Measurements from ENCODE around the gene TXNRD2.
A peak's percentile ranks its signal among the peaks of the same experiment; 100 is the strongest.

TXNRD2 gene

DNA sequence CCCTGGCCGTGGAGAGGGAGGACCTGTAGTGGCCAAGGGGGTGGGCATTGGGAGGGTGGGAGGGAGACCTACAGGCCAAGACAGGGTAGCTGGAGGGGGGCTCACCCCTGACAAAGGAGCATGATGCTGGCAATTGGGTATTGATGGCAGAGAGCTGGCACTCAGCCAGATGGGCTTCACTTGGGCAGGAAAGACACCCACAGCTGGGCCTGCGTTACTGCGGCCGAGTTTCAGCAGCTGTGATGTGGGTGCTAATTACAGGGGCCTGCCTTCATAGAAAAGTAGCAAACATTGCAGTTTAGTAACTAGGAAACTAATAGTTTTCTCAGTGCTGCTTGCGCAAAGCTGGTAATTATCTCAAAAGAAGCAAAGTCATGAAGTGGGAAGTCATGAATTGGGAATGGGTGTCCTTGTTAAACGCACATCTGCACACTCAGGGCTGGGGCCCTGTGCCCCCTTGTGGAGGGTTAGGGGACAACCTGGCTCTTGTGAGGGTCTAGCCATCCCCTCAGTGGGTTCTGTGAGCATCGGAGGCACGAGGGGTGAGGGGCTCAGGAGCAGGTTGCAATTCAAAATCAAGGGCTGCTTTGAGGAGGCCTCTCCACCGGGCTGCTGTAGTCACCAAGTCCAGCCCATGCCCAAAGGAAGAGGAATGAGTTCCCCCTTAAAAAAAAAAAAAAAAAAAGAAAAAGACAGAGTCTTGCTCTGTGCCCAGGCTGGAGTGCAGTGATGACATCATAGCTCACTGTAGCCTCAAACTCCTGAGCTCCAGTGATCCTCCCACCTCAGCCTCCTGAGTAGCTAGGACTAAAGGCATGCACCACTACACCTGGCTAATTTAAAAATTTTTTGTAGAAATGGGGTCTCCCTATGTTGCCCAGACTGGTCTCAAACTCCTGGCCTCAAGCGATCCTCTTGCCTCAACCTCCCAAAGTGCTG, 24.4 kb upstream of the TXNRD2 start:
- DNase-seq, result peak; percentile 16 to 56

DNA sequence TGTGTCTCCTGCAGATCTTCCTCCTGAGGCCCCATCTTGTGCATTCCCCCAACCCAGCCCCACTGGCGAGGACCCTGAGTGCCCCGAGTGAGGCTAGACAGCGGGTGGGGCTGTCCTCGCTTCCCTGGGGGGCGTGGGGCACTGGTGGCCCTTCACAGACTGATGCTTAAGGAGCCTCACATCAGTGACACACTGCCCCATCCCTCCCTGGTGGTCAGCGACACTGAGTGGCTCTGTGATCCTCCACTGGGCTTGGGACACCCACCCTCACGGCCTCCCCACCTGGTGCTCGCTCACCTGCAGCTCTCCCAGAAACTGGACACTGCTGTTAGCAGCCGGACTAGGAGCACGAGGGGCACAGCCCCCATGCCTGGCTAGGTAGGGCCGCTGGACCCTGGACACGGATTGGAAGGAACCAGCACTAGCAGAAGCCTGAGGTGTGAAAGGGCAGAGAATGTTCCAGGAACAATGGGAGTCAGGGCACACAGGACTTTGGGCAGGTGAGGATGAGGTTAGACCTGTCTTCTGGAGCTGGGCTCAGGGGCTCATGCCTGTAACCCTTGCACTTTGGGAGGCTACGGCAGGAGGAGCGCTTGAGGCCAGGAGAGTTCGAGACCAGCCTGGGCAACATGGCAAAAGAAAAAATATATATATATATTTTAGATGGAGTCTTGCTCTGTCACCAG, 23.2 kb upstream of the TXNRD2 start:
- DNase-seq, result no peak

DNA sequence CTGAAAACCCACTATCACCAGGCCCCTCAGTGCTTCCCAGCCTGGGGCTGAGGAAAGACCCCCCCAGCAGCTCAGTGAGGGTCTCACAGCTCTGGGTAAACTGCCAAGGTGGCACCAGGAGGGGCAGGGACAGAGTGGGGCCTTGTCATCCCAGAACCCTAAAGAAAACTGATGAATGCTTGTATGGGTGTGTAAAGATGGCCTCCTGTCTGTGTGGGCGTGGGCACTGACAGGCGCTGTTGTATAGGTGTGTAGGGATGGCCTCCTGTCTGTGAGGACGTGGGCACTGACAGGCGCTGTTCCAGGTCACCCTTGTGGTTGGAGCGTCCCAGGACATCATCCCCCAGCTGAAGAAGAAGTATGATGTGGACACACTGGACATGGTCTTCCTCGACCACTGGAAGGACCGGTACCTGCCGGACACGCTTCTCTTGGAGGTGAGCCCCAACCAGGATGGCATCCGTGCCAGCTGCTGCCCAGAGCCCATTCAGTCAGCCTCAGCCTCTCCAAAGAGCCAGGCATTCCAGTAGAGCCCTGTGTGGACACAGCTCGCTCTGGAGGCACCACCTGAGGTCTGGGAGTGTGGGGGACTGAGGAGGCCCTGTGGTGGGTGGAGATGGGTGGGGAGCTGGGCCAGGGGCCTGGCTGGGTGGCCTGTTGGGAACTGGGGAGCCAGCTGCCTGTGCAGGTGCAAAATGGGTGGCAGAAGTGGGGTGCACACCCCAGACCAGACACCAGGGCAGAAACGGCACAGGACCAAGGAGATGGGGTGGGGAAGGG, 22.4 kb upstream of the TXNRD2 start:
- no peak for DNase-seq

DNA sequence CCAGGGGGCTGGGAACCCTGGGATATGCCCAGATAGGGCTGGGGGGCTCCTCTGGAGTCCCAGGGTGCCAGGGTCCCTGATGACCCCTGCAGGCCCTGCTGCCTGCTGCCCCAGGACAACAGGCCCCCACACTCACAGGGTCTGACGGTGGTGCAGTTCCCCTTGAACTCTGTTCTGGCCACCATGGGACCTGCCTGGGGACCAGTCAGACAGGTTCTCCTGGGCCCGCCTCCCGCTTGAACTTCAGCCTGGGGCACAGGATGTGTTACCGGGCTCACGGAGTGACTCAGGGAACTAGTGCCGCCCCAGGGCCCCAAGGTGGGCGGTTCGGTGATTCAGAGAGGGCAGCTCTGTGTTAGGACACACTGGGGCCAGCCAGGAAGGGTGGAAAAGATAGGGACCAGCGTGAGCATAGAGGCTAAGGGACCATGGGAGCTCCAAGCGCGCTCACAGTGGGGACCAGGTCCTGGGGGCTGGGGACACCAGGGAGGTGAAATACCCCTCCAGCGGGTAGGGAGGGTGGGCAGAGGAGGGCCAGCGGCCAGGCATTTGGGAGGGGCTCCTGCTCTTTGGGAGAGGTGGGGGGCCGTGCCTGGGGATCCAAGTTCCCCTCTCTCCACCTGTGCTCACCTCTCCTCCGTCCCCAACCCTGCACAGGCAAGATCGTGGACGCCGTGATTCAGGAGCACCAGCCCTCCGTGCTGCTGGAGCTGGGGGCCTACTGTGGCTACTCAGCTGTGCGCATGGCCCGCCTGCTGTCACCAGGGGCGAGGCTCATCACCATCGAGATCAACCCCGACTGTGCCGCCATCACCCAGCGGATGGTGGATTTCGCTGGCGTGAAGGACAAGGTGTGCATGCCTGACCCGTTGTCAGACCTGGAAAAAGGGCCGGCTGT, 21.5 kb upstream of the TXNRD2 start:
- DNase-seq, result no peak

DNA sequence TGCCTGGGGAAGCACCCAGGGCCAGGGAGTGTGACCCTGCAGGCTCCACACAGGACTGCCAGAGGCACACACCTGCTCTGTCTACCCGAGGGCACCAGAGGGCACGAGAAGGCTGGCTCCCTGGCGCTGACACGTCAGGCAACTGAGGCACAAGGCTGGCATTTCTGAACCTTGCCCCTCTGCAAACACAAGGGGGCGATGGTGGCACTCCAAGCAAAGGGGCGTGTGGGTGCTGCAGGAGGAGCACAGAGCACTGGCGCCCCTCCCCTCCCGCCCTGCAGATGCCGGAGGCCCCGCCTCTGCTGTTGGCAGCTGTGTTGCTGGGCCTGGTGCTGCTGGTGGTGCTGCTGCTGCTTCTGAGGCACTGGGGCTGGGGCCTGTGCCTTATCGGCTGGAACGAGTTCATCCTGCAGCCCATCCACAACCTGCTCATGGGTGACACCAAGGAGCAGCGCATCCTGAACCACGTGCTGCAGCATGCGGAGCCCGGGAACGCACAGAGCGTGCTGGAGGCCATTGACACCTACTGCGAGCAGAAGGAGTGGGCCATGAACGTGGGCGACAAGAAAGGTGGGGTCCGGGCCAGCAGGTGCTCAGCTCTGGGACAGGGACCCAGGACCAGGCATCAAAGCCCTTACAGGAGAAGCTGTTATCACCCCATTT, 20.8 kb upstream of the TXNRD2 start:
- peak; percentile 32 to 80 for DNase-seq

DNA sequence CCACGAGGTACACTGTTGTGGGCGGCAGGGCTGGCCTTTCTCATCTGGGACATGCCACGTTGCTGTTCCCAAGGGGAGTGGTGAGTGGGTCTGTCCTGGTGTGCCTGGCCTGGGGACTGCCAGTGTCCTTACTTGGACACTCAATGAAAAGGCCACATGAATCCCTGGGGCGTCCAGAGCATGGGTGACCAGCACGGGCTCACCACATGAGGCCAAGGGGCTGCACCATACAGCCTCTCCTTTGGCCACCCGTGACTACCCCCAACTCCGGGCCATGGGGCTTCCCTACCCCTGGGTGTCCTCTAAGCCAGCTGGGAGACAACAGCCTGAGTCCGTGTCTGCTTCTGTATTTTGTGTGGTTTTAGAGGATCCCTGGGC, 20.2 kb upstream of the TXNRD2 start:
- DNase-seq, result no peak

DNA sequence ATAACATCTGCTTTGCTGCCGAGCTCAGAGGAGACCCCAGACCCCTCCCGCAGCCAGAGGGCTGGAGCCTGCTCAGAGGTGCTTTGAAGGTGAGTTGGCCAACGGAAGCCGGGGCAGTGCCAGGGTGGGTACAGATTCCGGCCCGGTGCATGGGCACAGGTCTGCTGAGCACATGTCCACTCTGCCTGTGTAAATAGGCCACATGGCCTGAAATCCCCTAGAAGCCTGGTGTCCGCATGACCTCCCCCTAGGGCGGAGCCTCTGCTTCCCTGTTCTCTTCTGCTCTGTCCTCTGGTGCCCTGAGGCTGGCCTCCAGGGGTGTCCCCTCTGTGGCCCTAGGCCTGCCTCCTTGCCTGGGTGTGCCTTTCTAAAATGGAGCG, 19.6 kb upstream of the TXNRD2 start:
- DNase-seq, result no peak

DNA sequence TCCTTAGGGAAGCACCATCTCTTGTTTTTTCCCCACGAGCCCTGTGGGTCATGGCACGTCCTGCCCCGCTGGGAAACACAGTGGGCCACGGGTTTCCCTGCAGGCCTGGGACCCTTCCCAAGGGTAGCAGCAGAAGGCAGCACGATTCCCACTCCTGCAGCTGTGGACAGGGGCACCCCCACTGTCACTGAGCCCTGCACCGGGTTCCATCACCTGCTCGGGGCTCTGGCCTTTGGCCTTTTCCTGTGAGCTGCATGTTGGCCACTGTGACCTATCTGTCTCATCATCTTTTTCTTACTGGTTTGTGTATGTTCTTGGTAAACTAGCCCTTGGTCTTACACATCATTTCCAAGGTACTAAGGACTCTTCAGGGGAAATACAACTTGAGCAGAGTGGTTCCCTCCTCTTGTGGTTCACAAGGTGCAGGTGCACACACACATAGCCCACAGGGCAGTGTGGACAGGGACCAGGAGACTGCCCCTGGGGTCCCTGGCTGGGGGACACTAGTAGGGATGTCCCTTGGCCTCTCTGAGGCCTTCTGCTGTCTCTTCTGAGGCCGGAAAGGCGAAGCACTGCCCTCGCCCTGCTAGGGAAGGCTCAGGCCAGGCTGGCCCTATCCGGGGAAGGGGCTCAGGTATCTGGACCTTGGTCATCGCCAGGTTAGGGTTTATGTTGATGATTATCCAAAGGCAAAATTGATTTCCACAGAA, 19.0 kb upstream of the TXNRD2 start:
- no peak for DNase-seq

DNA sequence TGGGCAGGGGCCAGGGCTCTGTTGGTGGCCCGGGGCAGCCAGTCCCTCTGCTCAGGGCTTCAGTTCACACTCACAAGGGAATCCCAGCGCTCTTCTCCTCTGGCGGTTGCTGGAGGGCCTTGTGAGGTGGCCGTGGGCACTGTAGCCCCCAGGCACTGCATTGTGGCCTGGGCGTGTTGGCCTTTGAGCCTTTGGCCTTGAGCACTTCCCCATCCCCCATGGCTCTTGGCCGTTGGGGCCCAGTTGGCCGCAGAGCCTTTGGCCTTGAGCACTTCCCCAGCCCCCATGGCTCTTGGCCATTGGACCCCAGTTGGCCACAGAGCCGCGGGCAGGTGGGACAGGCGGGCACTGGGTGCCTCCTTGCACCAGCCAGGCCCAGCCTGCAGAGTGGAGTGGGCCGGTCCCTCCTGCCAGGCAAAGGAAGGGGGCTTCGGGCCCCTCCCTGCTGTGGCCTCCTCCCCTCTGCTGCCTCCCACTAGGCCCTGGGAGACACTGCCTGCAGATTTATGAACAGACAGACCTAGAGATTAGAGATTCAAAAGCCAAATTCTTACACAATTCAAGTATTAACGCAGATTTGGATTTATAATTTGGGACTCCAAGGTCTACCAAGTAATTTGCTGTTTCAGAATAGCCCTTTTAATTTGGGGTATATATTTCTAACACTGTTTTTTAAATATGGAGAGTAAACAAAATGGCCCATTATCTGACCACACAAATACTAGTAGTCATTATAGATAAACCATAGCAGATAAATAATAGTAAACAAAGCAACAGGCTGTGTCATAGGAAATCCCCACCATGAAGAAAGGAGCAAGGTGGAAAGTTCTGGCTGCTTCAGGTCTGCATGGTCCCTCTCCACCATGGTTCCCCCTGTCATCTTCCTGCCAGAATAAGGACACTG, 18.2 kb upstream of the TXNRD2 start:
- no peak for DNase-seq

DNA sequence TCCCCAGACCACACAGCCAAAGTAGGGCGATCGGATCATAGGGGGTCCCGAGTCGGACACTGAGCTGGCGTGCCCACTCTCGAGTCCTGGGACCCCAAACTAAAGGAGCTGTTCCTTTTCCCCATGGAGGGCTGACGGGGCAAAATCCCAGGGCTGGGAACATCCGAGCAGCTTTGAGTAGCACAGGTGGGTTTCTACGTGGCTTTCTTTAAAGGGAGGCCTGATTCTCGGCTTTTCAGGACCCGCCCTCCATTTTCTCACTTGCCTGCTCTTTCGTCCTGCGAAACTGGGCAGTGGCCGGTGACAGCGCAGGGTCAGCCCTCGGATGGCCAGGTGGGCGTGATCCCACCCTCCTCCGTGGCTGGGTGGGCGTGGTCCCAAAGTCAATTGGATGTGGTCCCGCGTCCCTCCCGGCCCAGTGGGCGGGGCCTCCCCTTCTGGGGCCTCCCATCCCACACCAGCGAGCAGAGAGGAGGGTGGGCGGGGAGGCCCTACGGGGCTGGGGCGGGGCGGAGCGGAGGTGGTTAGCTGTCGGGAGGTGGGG, 17.5 kb upstream of the TXNRD2 start:
- no peak for DNase-seq

DNA sequence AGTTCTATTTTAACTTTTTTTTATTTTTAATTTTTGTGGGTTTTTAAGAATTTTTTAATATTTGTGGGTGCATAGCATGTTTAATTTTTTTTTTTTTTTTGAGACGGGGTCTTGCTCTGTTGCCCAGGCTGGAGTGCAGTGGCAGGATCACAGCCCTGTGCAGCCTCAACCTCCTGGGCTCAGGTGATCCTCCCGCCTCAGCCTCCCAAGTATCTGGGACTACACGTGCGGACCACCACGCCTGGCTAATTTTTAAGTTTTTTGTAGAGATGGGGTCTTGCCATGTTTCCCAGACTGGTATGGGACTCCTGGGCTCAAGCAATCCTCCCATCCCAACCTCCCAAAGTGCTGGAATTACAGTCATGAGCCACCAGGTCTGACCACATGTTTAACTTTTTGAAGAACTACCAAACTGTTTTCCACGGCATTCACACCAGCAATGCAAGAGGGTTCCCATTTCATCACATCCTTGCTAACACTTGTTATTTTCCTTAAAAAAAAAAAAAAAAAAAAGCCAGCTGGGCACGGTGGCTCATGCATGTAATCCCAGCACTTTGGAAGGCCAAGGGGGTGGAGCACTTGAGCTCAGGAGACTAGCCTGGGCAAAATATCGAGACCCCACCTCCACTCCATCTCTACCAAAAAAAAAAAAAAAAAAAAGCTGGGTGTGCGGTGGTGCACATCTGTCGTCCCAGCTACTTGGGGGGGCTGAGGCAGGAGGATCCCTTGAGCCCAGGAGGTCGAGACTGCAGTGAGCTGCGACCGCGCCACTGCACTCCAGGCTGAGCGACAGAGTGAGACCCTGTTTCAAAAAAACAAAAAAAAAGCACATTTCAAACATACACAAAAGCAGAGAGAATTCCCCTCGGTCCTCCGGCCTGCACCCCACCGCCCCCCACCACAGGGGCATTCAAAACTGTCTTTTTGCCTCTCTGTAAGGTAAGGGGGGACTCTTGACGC, 16.7 kb upstream of the TXNRD2 start:
- peak in 1 of 2 experiments; percentile 24 for DNase-seq

DNA sequence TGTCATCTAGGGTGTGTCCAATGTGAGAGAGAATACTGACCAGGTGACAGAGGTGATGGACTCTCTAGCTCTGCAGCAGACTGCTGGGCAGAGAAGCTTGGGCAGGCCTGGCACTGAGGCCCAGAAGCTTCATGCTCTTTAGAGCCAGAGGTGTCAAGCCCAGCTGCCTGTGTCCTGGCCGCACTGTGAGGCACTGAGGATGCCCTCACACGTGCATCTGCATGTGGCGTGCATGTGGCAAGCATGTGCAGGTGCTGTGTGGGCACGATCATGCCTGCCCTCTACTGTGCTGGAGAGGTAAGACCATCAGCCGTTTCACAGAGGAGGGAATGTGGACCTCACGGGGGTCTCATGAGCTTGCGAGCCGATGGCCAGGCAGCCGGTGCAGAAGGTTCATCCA, 15.8 kb upstream of the TXNRD2 start:
- no peak for DNase-seq

DNA sequence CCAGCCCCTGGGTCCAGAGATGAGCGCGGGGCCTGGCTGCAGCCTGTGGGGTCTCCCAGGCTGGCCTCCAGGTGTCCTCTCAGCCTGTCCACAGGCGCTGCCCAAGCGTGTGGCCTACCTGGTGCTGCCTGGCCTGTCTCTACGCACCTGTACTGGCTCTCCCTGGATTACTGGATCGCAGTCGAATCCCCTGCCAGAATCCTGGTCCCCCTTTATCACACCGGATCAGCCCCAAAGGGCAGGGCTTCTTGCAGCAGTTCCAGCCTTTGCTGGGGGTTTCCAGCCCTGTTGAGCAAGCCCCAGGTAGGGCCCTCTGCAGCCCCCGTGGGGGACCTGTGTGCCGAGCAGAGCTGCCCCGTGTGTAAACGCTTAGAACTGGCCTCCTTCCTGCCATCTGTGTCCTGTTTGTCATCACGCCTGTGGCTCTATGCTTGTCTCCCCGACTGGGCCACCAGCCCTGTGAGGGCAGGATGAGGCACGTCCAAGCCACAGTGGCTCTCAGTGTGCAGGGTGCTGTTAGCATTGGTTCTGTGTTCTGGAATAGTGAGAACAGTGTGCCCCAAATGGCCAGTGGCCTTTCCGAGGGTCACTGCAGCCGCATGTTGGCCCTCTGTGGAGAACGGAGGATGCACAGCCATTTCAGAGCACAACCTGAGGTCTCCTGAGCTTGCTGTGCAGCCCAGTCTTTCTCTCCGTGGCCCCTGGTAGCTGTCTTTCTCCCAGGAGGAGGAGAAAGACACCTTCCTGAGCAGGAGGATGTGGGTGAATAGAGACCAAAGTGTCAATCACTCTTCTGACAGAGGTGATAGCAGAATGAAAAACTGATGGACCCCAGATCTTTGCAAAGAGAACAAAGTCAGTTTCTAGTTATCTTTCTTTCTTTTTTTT, 13.9 kb upstream of the TXNRD2 start:
- DNase-seq, result no peak

DNA sequence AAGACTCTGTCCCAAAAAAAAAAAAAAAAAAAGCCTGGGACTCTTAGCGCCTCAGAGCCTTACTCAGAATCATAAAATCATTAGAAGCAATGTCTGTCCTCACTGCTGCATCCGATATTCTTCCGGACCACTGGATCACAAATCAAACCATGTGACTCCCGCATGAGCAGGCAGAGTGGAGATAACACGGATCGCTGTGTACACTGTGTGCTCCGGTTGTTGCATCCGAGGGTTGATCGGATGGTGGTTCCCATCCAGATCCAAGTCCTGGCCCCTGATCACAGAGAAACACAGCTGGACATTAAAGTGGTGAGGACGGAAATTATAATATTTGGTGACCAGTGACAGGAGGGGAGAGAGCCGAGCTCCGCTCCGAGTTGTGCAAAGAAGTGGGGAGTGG, 9.7 kb upstream of the TXNRD2 start:
- DNase-seq, result no peak

DNA sequence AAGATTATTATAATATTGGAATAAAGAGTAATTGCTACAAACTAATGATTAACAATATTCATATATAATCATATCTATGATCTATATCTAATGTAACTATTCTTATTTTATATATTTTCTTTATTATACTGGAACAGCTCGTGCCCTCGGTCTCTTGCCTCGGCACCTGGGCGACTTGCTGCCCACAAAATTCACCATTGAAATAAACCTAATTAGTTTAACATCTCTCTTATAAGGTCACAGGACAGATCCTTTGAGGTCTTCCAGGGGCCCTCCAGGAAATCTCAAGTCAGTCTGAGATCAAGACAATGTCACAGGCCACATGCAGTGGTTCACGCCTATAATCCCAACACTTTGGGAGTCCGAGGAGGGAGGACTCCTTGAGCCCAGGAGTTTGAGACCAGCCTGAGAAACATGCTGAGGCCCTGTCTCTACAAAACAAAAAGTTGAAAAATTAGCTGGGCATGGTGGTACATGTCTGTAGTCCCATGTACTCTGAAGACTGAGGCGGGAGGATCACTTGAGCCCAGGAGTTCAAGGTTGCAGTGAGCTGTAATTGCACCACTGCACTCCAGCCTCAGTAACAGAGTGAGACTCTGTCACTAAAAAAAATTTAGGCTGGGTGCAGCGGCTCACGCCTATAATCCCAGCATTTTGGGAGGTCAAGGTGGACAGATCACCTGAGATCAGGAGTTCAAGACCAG, 6.6 kb upstream of the TXNRD2 start:
- DNase-seq, result no peak

DNA sequence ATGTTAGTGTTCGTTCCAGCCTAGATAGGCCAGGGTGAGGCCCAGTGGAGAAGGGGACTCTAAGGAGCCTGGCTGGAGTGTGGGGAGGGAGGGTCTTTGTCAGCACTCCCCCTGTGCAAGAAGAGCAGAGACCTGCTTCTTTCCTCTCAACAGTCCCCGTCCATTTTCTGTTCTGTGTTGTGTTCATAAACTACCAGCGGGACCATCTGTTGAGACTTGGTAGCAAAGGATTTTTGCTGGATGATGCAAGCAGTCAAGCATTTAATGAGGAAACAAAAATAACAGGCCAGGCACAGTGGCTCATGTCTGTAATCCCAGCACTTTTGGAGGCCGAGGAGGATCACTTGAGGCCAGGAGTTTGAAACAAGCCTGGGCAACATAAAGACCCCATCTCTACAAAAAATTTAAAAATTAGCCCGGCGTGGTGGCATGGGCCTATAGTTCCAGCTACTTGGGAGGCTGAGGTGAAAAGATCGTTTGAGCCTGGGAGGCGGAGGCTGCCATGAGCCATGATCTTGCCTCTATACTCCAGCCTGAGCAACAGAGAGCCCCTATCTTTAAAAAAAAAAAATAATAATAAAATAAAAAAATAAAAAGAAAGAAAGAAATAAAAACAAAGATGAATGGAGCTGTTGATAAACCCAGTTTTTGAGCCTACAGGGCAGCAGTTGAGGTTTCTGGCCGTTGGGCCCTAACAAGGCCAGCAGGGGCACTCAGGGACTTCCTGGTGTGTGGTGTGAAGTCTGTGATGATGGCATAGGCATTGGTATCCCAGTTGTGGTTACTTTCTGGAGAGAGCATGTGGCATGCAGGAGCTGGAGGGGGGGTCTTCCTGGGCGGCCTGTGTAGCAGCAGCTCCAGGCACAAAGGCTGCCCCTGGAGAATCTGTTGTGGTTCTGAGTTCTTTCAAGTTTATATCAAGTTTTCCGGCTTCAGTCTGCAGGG, 1.7 kb upstream of the TXNRD2 start:
- peak; percentile 64 to 83 for DNase-seq
